Neural cell (in vitro differentiated cells): Measurements from ENCODE around the gene TNRC6A. TPM values are rescaled to one million over a fixed set of nuclear protein-coding genes. Genes with fewer than 3 reads are reported as not detected.

Experiments used
- H2AFZ ChIP-seq: fragments of 200-600, 300-800 bp; sonication (generic), shearing (Covaris generic); 2 replicates; pipeline ENCODE4 v1.6.0; 2014; ENCODE audit warnings: low read depth, mild to moderate bottlenecking, antibody characterized with exemption, low read length, moderate library complexity
- H3F3A ChIP-seq: fragments of 200-600 bp; shearing (Covaris generic); 2 replicates; pipeline ENCODE4 v1.6.1; 2016; ENCODE audit warnings: mild to moderate bottlenecking, moderate library complexity, mixed read lengths, antibody characterized with exemption, low read length; ENCODE audit not compliant: insufficient read depth, poor library complexity, severe bottlenecking
- H3K27ac ChIP-seq: fragments of 200-600, 300-800 bp; sonication (generic), shearing (Covaris generic); 2 replicates; pipeline ENCODE4 v1.5.1; 2014; ENCODE audit warnings: mild to moderate bottlenecking, low read length, moderate library complexity
- H3K27me3 ChIP-seq: fragments of 300-800, 200-600 bp; sonication (generic), shearing (Covaris generic); 2 replicates; pipeline ENCODE4 v1.6.0; 2014; ENCODE audit warnings: mild to moderate bottlenecking, low read depth, low read length, moderate library complexity; ENCODE audit not compliant: insufficient read depth
- H3K36me3 ChIP-seq: fragments of 300-800, 200-600 bp; sonication (generic), shearing (Covaris generic); 2 replicates; pipeline ENCODE4 v1.5.1; 2014; ENCODE audit warnings: mild to moderate bottlenecking, antibody characterized with exemption, low read length, moderate library complexity; ENCODE audit not compliant: insufficient read depth
- H3K4me2 ChIP-seq: fragments of 300-800, 200-600 bp; sonication (generic), shearing (Covaris generic); 2 replicates; pipeline ENCODE4 v1.6.0; 2014; ENCODE audit warnings: mild to moderate bottlenecking, low read length
- H3K4me3 ChIP-seq: fragments of 300-800, 200-600 bp; sonication (generic), shearing (Covaris generic); 2 replicates; pipeline ENCODE4 v1.5.1; 2014; ENCODE audit warnings: mild to moderate bottlenecking, low read length, moderate library complexity
- H3K79me2 ChIP-seq: fragments of 200-600 bp; shearing (Covaris generic); replicated peaks from 2 replicates; pipeline ENCODE4 v1.6.0; 2014; ENCODE audit warnings: mild to moderate bottlenecking, low read length, moderate library complexity; ENCODE audit not compliant: insufficient read depth
- H3K9ac ChIP-seq: fragments of 300-800, 200-600 bp; sonication (generic), shearing (Covaris generic); 2 replicates; pipeline ENCODE4 v1.6.1; 2016; ENCODE audit warnings: mild to moderate bottlenecking, low read length, mixed read lengths
- H3K9me2 ChIP-seq: fragments of 200-600 bp; shearing (Covaris generic); 2 replicates; pipeline ENCODE4 v1.6.1; 2016; ENCODE audit warnings: mild to moderate bottlenecking, low read length, mixed read lengths; ENCODE audit not compliant: insufficient read depth
- H3K9me3 ChIP-seq: fragments of 200-600, 300-800 bp; sonication (generic), shearing (Covaris generic); 2 replicates; pipeline ENCODE4 v1.6.1; 2016; ENCODE audit warnings: mild to moderate bottlenecking, mixed run types, low read length, moderate library complexity, mixed read lengths
- H4K20me1 ChIP-seq: fragments of 200-600 bp; shearing (Covaris generic); 2 replicates; pipeline ENCODE4 v1.6.1; 2016; ENCODE audit warnings: mild to moderate bottlenecking, mixed run types; ENCODE audit not compliant: insufficient read depth
- CTCF ChIP-seq: fragments of 450-650 bp; IDR thresholded peaks from 2 replicates; pipeline ENCODE4 v1.5.1; 2014; ENCODE audit warnings: antibody characterized with exemption, mild to moderate bottlenecking, moderate library complexity; ENCODE audit not compliant: poor library complexity, severe bottlenecking
- RAD21 ChIP-seq: fragments of 450-650 bp; conservative IDR thresholded peaks from 2 replicates; pipeline ENCODE4 v1.6.1; 2014; ENCODE audit warnings: antibody characterized with exemption, mild to moderate bottlenecking, moderate library complexity
- REST ChIP-seq: IDR thresholded peaks from 2 replicates; pipeline ENCODE4 v1.6.1; 2012; ENCODE audit warnings: borderline replicate concordance
- polyA plus RNA-seq: library from polyadenylated mRNA; depleted of rRNA; stranded (reverse); fragments of >200 nt; gene quantifications from 2 replicates; pipeline ENCODE4 v1.2.3, GENCODE V29; 2014

Gene TNRC6A
- polyA plus RNA-seq, 1 donor from 2014 or later: 32.1 TPM

DNA sequence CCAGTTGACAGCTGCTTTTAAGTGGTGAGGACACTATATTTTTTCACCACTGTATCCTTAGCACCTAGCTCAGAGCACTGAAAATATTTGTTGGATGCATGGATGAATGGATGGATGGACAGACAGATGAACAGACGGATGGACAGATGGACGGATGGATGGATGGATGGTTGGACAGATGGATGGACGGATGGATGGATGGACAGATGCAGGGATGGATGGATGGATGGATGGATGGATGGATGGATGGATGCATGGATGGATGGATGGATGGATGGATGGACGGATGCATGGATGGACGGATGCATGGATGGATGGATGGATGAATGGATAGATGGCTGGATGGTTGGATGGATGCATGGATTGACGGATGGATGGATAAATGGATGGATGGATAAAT, 103.9 kb downstream of the TNRC6A start:
- H3K4me3 ChIP-seq: no peak overlapping the region
- TF ChIP-seq REST: no peak
- H3K9ac ChIP-seq: no peak overlapping the region
- H2AFZ ChIP-seq: no peak overlapping the region
- H3K9me2 ChIP-seq: no peaks in the 10 kb centered on the region
- no peak overlapping the region for H3K27ac ChIP-seq
- H3K27me3 ChIP-seq: no peaks in the 10 kb centered on the region
- H3F3A ChIP-seq: no peaks in the 10 kb centered on the region
- H3K79me2 ChIP-seq: no peaks in the 10 kb centered on the region
- no peaks in the 10 kb centered on the region for H3K36me3 ChIP-seq
- H4K20me1 ChIP-seq: no peaks in the 10 kb centered on the region
- H3K9me3 ChIP-seq: no peaks in the 10 kb centered on the region
- no peak overlapping the region for H3K4me2 ChIP-seq

DNA sequence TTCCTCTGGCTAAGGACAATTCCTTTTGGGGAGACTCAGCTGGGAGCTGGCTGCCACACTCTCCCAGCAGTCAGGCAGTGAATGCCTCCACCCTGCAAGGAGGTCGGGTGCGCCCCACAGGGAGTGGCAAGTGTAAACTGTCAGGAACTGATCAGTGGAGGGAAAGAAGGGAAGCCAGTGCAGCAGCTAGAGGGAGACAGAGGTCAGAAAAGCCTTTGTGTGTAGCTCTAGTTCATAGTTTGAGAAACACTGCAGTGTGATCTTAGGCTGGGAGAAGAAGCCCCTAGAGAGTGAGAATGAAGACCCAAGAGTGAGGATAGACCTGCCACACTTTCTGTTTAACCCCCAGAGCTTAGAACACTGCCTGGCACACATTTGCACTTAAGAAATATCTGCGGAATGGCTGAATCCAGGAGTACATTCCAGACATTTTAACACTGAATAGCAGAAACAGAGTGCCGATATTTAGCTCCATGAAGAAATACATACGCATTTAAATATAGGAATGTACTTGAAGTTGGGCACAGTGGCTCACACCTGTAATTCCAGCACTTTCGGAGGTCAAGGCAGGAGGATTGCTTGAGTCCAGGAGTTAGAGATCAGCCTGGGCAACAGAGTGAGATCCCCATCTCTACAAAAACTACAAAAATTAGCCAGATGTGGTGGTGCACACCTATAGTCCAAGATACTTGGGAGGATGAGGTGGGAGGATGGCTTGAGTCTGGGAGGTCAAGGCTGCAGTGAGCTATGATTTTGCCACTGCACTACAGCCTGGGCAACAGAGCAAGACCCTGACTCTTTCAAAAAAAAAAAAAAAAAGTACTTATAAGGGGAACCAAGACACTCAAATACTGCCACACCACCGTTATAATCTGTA, 105.2 kb downstream of the TNRC6A start:
- no peaks in the 10 kb centered on the region for H3K79me2 ChIP-seq
- no peaks in the 10 kb centered on the region for H3K9me3 ChIP-seq
- H3K9ac ChIP-seq: no peak overlapping the region
- no peak overlapping the region for H3K27ac ChIP-seq
- H3K9me2 ChIP-seq: no peaks in the 10 kb centered on the region
- no peak overlapping the region for H3K4me3 ChIP-seq
- no peaks in the 10 kb centered on the region for H4K20me1 ChIP-seq
- no peaks in the 10 kb centered on the region for H3K27me3 ChIP-seq
- no peak overlapping the region for H2AFZ ChIP-seq
- TF ChIP-seq CTCF: peak; percentile 49
- peak; percentile 38 for TF ChIP-seq RAD21
- no peak for TF ChIP-seq REST
- H3F3A ChIP-seq: no peaks in the 10 kb centered on the region
- no peak overlapping the region for H3K4me2 ChIP-seq
- H3K36me3 ChIP-seq: no peaks in the 10 kb centered on the region
